GM21528 (cell line): Measurements from ENCODE around the gene NUDT2.

Experiments used
- ATAC-seq: cut with Tn5 transposase; IDR thresholded peaks from one replicate; pipeline ENCODE4 v1.9.1; 2021; ENCODE audit warnings: mild to moderate bottlenecking, moderate library complexity; ENCODE audit not compliant: unreplicated experiment, low FRiP score

Gene NUDT2

GRCh38 chr9:34382054-34382453 lies 52.7 kb downstream of the NUDT2 start:
- ATAC-seq = no peak

DNA sequence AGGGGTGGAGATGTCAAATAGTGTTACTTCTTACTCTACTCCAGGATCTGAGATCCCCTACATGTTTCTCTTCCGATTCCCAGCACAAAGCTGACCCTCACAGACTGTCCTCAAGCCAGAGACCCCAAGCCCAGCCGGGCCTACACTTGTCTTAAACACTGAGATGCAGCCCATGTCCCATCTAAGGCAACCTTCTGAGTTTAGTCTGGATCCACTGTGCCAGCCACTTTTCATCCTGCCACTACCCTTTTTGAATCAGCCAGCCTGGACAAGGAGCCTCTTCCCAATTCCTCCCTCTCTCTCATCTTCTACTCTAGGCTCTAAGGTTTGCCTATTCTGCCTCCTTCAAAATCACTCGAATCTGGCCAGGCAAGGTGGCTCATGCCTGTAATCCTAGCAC lies 53.5 kb downstream of the NUDT2 start:
- no peak for ATAC-seq

DNA sequence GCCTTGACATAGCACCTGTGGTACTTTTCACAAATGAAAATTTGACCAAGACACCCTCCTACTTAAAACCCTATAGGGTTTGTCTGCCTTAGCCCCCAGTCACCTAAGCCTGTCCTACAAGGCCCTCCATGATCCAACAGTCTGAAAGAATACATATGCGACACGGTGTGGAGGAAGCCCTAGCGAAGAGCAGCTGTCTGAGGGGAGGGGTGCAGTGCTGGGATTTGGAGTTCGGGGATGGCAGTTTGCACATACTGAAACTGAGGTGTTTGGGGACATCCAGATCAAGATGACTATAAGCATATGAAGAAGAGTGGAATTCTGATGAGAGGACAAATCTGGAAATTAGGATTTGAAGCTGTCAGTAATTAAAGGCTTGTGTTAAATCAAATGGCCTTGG lies 54.5 kb downstream of the NUDT2 start:
- ATAC-seq = no peak

- no peak for ATAC-seq
These were observed 55.2 kb downstream of the NUDT2 start for GRCh38 chr9:34384368-34385165.

GRCh38 chr9:34385561-34386230 lies 56.3 kb downstream of the NUDT2 start:
- no peak for ATAC-seq

DNA sequence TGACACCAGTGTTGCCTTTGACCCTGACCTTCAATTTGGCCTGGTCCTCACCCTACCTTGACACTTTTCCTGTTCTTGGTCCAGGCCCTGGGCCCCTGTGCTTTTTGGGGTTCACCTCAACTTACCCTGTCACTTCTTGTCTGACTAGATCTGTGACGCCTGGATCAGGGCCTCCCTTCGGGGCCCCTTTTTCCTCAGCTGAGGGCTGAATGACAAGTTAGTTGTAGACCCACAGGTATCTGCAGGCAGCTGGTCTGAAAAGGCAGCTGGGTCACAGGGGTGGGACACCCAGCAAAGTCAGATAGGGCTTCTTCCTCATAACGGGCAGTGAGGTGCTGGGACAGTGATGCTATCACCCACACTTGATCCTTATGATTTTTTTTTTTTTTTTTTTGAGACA lies 57.3 kb downstream of the NUDT2 start:
- no peak for ATAC-seq

DNA sequence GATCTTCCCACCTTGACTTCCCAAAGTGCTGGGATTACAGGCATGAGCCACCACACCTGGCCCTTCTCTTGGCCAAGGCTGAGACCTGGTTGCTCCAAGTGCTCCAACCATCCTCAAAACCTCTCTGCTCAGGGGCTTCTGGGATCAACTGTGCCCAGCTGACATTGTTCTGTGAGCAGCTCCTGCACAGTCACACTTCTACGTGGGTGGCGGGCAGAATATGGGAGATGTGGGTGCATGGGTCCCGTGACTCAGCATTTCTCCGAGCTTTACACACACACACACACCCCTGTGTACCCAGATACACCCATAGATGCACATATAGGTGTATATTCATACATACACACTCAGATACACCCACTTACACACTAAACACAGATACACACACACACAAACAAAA lies 57.9 kb downstream of the NUDT2 start:
- no peak for ATAC-seq

GRCh38 chr9:34392511-34392910 lies 63.1 kb downstream of the NUDT2 start:
- ATAC-seq = no peak
